HFFc6 (cell line): ENCODE results near the gene SNRPD1. TPM values are rescaled to one million over a fixed set of nuclear protein-coding genes. Genes with fewer than 3 reads are reported as not detected.

Experiments used
- DNase-seq: peaks from one replicate; pipeline ENCODE4 v3.0.0-alpha.2; 2018
- H3K27ac Mint-ChIP-seq: 2 replicates; pipeline ENCODE4 v1.8.0; 2020; ENCODE audit warnings: mild to moderate bottlenecking, mixed read lengths
- H3K27me3 Mint-ChIP-seq: 2 replicates; pipeline ENCODE4 v1.8.0; 2021; ENCODE audit warnings: mild to moderate bottlenecking, moderate library complexity, mixed read lengths; ENCODE audit not compliant: insufficient read depth
- H3K36me3 Mint-ChIP-seq: 2 replicates; pipeline ENCODE4 v1.8.0; 2021; ENCODE audit warnings: low read depth, mixed read lengths
- H3K4me1 Mint-ChIP-seq: 2 replicates; pipeline ENCODE4 v1.8.0; 2020; ENCODE audit warnings: low read depth, mixed read lengths
- H3K4me3 Mint-ChIP-seq: 2 replicates; pipeline ENCODE4 v1.8.0; 2020; ENCODE audit warnings: mild to moderate bottlenecking, moderate library complexity, mixed read lengths
- H3K9me3 Mint-ChIP-seq: 2 replicates; pipeline ENCODE4 v1.8.0; 2020; ENCODE audit warnings: mild to moderate bottlenecking, mixed read lengths
- CTCF ChIP-seq: fragments of 200-600 bp; sonication (generic); IDR thresholded peaks from 2 replicates; pipeline ENCODE4 v1.5.0; 2021; ENCODE audit warnings: antibody characterized with exemption, mild to moderate bottlenecking
- total RNA-seq, 6 experiments: library from RNA; stranded (reverse); fragmentation: NEBNext Ultra II Directional; extraction: Animal tissue kit (Norgen Biotek cat#: 25700); gene quantifications; 2 replicates in 1 of 6; 3 replicates in 5 of 6; pipeline ENCODE4 v1.2.3, GENCODE V29; 2021

SNRPD1 gene
- total RNA-seq, 6 experiments from 2014 or later = 59.6 to 85.4 (median 73.9) TPM

DNA sequence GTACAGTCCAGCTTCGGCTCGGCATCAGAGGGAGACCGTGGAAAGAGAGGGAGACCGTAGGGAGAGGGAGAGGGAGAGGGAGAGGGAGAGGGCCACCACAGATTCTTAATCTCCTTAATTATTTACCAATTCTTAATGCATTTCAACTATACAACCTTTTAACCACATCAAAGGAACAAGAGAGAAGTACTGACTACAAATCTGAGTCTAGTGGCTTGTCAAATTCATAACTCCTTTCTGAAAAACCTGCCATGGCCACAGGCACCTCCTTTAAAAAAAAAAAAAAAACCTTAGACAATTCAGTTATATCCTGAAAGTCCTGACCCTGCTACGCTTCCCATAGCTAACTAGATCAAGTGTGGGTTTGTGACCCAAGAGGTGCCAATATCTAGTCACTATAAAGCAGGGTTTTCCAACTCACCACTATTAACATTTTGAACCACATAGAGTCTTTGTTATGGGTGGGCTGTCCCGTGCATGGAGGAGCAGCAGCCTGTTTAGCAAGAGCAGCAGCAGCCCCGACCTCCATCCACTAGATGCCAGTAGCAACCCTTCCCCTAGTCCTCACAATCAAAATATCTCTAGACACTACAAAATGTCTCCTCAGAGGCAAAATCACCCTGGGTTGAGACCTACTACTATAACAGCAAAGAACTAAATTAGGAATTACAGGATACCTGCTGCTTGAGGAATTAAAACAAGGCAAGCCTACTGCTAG lies 18.4 kb upstream of the SNRPD1 start:
- no peak overlapping the region for H3K4me3 Mint-ChIP-seq
- no peaks in the 10 kb centered on the region for H3K9me3 Mint-ChIP-seq
- H3K27me3 Mint-ChIP-seq = no peaks in the 10 kb centered on the region

DNA sequence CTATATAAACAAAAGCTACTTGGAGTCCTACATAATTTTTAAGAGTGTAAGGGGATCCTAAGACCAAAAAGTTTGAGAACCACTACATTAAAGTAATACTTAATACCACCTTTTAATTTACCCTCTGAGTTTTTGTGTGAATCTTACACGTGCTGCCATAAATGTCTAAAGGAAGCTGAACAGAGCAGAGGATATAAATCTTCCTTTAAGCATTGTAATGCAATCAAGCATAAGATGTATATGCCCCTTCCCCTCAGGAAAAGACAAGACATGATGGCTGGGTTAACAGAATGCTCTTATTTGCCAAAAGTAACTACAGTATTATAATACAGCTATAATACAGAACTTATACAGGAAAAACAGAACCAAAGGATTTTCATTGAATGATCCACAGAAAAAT lies 14.5 kb upstream of the SNRPD1 start:
- Mint-ChIP-seq H3K4me3 (no peak overlapping the region), H3K27ac (no peak overlapping the region)

More for the DNA sequence above, 18.4 kb upstream of the SNRPD1 start:
- DNase-seq = no peak
- peaks cover 1% of the 10 kb centered on the region for H3K4me1 Mint-ChIP-seq
- H3K36me3 Mint-ChIP-seq = peaks cover 7% of the 10 kb centered on the region; the same call in 1 of the 2 replicates
- TF ChIP-seq CTCF = no peak
- no peak overlapping the region for H3K27ac Mint-ChIP-seq

DNA sequence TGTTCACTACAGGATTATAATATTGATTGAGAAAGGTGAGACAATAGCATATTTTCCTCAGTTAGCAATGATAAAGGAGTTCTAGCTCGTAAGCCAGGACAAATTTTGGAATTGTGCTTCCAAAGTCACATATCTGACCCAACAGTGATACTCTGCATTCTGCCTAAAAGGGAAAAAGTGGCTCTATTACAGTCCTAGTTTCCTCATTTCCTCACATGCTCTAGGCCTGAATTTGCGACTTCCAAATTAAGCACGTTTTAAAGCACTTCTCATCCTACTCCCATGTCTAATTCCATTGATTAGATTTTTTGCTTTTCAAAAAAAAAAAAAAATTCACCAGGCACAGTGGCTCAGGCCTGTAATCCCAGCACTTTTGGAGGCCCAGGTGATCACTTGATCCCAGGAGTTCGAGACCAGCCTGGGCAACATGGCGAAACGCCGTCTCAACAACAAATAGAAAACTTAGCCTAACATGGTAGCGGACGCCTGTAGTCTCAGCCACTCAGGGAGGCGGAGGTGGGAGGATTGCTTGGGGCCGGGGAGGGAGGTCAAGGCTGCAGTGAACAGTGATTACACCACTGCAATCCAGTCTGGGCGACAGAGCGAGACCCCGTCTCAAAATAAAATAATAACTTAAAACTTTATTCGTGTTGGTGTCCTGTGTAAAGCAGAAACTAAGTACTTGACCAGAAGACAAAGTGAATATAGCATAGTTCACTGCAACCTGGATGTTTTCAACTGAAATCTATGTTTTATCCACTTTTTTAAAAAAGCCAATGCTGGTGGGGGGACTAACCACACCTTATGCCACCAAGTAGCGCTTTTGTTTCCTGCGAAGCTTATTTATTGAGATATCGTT lies 13.2 kb upstream of the SNRPD1 start:
- Mint-ChIP-seq H3K27me3 (no peaks in the 10 kb centered on the region), H3K4me1 (peaks cover 14% of the 10 kb centered on the region), H3K9me3 (no peaks in the 10 kb centered on the region), H3K36me3 (no peaks in the 10 kb centered on the region), H3K4me3 (peak overlapping the region; percentile 95), H3K27ac (no peak overlapping the region; the same call in 1 of the 2 replicates)
- TF ChIP-seq CTCF = no peak
- no peak for DNase-seq

More for the DNA sequence above, 14.5 kb upstream of the SNRPD1 start:
- peaks cover 14% of the 10 kb centered on the region for H3K4me1 Mint-ChIP-seq
- no peaks in the 10 kb centered on the region for H3K9me3 Mint-ChIP-seq
- TF ChIP-seq CTCF = no peak
- H3K27me3 Mint-ChIP-seq = no peaks in the 10 kb centered on the region
- no peak for DNase-seq
- H3K36me3 Mint-ChIP-seq = no peaks in the 10 kb centered on the region

DNA sequence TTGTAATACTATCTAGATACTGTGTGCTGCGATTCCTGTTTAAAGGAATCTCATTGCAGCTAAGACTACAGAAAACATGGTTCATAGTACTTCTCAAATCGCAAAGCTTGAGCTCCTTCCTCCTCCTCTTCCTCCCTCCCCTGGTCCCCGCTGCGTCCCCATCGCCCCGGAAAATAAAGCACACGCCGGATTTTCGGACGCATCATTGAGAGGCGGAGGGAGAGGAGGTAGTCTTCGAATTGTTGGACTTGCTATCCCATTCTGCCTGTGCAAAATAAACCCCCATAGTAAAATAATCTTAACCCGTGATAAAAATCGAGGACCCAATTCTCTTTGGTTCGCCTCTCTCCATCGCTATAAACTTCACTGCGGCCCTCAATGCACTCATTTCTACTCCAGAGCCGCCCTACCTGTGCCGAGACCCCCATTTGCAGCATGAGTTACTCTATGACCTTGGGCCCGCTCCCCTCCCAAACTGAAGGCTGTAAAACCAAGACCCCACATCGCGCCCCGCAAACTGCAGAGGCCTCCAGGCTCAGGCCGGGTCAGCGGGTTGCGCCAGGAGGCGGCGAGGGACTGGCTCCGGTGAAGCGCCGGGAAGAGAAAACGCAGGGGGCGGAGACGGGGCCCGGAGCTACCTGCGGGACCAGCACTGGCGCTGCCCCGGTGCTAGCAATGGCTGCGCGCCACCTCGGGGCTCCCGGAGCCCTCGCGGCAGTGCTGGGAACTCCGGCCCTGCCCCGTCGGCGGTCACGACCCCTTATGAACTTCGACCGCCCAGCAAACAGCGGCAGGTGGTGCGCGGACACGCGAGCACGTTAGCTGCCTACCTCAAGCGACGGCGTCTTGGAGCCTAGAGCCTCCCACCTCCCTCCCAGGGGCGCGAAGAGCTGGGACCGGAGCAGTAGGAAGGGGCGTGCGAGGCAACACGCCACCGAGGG lies 12.3 kb upstream of the SNRPD1 start:
- DNase-seq = no peak
- H3K27ac Mint-ChIP-seq = peak overlapping the region; percentile 99
- peak overlapping the region; percentile 95 for H3K4me3 Mint-ChIP-seq
- TF ChIP-seq CTCF = no peak
- H3K36me3 Mint-ChIP-seq = no peaks in the 10 kb centered on the region
- H3K4me1 Mint-ChIP-seq = peaks cover 18% of the 10 kb centered on the region
- no peaks in the 10 kb centered on the region for H3K9me3 Mint-ChIP-seq
- H3K27me3 Mint-ChIP-seq = no peaks in the 10 kb centered on the region
